Fibroblast of skin of back (primary cell): ENCODE data around the gene ATRNL1.
"Not testable (repeated sequence)": the region's sequence is repeated elsewhere in the genome, so short reads cannot be mapped to it uniquely, and the experiment has no call there.

Experiments
- DNase-seq: peaks from one replicate; pipeline ENCODE4 v3.0.0-alpha.2; 2013

The ATRNL1 gene

GRCh38 chr10:115762029-115762428 lies 668.9 kb downstream of the ATRNL1 start:
- DNase-seq, result peak; percentile 50

GRCh38 chr10:115771755-115772154 lies 678.6 kb downstream of the ATRNL1 start:
- no peak for DNase-seq

DNA sequence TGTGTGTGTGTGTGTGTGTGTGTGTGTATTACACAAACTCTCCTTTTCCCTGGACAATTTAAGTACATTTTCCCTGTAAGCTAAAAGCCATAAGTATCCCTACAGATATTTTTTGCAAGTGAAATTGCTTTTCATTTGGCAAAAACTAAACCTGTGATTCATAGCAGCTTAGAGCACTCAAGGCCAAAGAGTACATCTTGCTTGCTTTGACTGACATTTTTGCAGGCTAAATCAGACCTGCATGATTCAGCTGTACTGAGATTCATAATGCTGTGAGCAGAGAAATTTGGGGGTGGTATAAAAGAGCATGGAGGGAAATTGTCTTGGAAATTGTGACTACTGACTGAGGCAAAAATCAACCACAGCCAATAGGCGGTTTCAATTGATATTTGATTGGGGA lies 679.4 kb downstream of the ATRNL1 start:
- DNase-seq, result peak; percentile 85

DNA sequence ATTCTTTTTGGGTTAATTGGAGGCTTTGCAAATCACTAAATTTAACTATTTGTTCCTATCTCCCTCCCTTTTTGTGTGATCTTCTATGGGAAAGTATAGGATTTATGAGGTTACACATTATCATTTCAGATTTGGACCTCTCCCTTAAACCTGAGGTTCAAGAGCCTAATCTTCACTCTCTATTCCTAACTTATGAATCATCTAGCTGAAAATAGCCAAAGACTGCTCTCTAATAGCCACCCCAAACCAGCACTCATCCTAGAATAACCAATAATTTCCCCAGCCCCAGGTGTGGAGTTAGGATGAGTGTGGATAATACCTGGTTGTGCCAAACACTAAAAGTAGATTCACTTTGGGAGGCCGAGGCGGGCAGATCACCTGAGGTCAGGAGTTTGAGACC lies 680.7 kb downstream of the ATRNL1 start:
- DNase-seq, result peak; percentile 4

GRCh38 chr10:115774721-115775120 lies 681.6 kb downstream of the ATRNL1 start:
- peak; percentile 30 for DNase-seq

- DNase-seq, result no peak
These were observed 684.5 kb downstream of the ATRNL1 start for GRCh38 chr10:115777646-115778045.

DNA sequence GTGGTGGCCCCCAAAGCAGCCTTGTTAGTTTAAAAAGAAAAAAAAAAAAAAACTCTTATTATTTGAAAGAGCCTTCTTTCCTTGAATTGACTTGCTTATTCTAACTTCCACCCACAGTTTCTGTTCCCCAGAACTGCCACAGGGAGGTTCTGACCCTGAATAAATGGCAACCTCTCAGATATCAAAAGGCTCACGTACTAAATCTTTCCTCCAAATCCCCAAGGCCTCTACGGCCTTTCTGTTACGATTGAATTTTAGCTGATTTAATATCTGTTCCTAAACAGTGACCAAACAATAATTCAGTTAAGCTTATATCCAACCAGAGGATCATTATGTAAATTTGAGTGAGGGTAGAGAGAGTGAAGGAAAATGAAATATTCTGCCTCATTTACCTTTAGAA lies 697.1 kb downstream of the ATRNL1 start:
- no peak for DNase-seq

DNA sequence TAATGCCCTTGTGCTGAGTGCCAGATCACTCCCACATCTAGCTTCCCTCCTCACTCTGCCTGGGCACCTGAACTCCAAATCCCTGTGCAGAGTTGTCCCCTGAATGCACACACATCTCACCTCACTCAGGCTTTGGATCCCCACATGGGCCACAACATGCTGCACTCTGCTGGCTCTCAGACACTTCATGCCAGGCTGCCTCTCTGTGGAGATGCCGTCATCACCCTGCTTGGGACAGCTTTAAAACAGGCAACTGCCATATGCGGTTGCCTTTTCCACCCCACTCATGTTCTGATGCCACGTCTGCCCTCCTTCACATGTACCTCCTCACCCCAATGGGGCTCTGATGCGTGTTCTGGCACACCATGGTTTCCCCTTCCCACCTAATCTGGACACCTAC lies 702.8 kb downstream of the ATRNL1 start:
- no peak for DNase-seq

DNA sequence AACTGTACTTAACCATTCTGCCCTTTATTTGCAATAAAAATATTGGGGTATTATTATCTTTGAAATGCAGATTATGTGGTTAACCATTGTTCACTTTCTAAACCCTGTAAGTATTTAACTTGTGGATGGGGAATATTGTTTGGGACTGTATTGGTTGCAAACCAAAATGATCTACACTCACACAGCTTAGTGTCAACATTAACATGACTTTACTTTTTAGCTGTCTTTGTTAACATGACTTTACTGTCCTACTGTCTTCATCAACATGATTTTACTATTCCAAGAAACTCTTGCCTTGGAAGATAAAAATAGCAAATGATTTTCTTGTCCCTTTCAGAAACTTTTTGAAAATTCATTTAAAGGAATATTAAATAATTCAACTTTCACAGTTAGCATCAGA lies 708.3 kb downstream of the ATRNL1 start:
- DNase-seq, result no peak

- DNase-seq, result no peak
These were observed 708.8 kb downstream of the ATRNL1 start for GRCh38 chr10:115801992-115802391.

DNA sequence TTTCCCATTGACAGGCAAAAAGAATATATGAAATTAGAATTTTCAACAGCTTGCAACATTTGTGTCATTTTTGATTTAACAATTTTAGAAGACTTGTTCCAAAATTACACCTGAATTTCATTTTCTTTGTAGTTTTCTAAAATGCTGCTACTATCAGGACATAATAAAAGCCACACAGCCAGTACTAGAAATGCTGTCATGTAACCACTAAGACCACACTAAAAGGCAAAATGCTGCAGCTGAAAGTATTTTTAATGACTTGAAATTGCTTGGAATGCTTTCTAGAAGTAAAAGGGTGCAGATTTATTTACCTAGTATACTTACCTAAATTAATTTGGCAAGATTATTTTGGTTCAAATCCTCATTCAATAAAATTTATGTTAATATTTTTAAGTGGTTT lies 709.7 kb downstream of the ATRNL1 start:
- no peak for DNase-seq

DNA sequence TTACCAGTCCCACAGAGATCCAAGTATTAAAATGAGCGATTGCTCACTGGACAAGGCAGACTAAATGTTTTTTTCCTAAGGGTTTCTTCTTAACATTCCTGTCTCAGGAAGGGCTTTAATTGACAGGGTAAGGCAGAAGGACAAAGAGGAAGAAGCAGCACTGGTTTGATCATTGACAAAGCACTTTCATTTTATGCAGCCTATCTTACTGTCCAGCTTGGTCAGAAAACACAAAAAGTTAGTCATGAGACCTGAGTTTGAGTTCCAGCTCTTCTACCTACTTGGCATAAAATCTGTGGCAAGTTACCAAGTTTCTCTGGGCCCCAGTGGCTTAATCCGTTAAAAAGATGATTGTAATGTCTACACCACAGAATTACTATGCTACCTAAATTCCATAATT lies 721.4 kb downstream of the ATRNL1 start:
- DNase-seq, result no peak

- DNase-seq, result no peak
These were observed 724.8 kb downstream of the ATRNL1 start for GRCh38 chr10:115818012-115818411.

DNA sequence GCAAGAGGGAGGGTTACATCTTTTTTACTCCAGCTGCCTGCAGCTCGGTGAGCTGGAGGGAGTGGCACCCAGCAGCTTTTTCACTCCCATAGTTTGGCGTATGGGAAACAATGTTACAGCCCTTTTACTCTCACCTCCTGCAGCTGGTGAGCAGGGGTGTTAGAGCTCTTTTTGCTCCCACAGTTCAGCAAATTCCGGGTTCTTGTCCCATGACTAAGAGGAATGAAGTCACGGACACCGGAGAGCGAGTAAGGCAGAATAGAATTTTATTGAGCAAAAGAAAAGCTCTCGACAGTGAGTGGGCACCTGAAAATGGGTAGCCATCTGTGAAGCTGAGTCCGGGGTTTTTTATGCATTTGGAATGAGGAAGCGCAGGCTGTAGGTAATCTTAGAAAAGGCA lies 733.2 kb downstream of the ATRNL1 start:
- DNase-seq, result peak; percentile 13

- DNase-seq, result peak; percentile 44
These were observed 734.3 kb downstream of the ATRNL1 start for GRCh38 chr10:115827231-115828009.

- DNase-seq, result not testable (repeated sequence)
These were observed 735.0 kb downstream of the ATRNL1 start for GRCh38 chr10:115828182-115828581.

- DNase-seq, result peak; percentile 43
These were observed 736.5 kb downstream of the ATRNL1 start for GRCh38 chr10:115829521-115830205.

- peak; percentile 56 for DNase-seq
These were observed 737.3 kb downstream of the ATRNL1 start for GRCh38 chr10:115830265-115830970.

GRCh38 chr10:115831016-115831415 lies 737.9 kb downstream of the ATRNL1 start:
- DNase-seq, result no peak

DNA sequence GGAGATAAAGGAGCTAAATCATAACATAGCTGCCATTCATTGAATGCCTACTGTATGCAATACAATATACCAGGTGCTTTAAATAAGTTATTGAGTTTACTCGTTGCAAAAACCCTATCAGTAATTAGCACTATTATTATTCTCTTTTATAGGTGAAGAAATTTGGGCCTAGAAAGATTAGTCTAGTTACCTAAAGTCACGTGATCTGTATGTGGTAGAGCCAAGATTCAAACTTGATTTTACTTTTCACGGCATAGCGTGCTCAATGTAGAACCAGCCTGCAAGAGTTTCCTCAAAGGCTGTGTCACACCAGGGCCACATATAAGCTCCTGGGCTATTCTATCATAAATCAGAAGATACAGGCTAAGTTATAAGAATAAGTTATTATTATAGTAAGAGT lies 740.0 kb downstream of the ATRNL1 start:
- DNase-seq, result no peak

DNA sequence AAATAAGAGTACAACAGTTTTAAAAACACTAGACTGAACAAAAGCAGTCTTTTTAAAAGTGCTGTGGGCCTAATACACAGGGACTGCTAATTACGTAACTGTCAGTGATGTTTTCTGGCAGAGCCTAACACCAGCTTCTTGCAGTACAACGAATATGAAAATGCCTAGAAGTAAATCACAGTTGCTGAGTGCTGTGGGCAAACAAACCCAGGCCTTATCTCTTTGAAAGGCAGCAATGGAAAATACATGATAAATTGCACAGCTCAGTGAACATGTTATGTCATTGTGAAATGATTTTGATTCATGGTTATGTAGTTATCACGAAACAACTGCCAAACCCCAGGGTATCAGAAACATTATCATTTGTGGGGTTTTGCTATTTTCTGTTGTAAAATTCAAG lies 751.4 kb downstream of the ATRNL1 start:
- DNase-seq, result no peak

- DNase-seq, result no peak
These were observed 752.8 kb downstream of the ATRNL1 start for GRCh38 chr10:115845921-115846320.

- DNase-seq, result no peak
These were observed 753.4 kb downstream of the ATRNL1 start for GRCh38 chr10:115846528-115846927.

DNA sequence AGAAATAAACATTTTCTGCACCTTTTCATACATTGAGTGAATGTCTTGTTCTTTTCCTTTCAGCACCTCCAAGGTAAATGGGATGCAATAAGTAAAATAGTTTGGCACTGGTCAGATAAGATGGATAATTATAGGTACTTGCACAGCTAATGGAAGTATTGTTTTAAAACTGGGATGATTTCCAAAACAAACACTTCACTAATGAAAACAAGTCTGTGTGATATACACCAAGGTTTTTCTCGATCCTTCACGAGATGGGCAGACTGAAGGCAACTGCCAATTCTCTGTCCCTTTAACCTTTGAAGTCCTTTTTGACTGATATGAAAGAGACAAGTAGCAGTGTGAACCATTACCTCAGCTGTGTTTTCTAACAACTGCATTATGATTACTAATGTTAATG lies 756.0 kb downstream of the ATRNL1 start:
- DNase-seq, result no peak
